Fibroblast of skin of right quadriceps (primary cell): Measurements from ENCODE around the gene ARHGAP40.
"Not testable (repeated sequence)": the region's sequence is repeated elsewhere in the genome, so short reads cannot be mapped to it uniquely, and the experiment has no call there.

ENCODE experiments used
- DNase-seq: peaks from one replicate; pipeline ENCODE4 v3.0.0-alpha.2; 2013

The ARHGAP40 gene

DNA sequence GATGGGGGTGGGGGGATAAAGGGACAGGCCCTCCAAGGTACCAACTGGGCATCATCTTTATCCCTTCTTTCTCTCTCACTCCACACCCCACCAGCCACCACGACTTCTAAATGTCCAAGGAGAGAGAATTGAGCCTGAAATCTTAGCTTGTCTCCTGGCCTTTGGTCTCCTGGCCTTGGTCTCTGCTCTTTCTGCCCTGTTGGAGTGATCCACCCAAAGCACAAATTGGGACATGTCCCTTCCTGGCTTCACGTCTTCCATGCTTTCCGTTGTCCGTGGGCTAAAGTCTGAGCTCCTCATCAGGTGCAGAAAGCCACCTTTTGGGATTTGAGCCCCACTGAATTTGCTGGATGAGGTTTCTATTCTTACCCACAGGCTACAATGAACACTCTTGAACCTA, 12.3 kb upstream of the ARHGAP40 start:
- DNase-seq: no peak

DNA sequence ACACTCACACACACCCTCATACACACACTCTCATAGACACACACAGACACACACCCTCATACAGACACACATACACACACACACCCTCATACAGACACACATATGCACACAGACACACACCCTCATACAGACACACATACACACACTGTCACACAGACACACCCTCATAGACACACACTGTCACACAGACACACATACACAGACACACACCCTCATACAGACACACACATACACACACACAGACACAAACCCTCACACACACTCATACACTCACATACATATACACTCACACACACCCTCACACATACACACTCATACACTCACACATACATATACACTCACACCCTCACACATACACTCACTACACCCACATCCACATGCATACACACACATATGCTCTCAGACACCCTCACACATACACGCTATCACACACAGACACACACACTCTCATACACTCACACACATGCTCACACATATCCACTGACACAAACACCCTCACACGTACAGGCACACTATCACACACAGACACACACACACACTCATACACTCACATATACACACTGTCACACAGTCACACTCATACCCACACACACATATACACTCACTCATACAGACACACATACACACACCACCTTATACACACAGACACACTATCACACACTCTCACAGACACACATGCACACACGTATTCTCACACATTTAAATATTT, 11.5 kb upstream of the ARHGAP40 start:
- DNase-seq: no peak

DNA sequence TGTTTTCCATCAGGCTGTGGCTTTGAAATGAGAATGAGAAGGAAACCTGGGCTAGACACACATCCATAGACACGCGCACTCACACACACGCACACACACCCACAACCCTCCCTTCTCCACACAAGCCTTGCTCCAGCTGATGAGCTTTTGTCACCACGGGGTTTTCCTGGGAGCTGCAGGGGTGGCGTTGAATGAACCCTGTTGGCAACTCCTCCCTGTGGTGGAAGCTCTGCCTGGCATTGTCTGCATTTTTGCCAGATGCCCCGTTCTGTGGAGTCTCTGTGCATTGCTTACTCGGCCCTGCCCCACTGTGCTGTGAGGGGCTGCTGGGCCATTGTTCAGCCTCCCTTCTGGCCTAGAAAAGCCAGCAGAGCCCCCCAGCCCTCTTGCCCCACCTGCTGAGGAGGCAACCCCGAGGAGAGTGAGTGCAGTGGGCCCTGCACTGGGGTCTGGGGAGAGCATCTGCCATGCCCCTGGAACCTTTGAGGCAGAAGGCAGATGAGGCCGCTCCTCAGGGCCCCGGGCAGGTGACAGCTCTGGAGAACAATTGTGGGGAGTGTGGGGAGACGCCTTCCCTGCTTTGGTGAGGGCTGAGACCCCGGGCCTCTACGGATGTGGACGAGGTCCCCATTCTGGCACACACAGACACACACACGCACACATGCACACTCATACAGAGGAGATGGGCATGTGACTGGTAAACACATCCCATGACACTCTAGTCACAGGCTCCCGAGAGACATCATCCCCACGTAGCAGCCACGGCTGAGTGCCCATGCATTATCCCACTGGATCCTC, 10.7 kb upstream of the ARHGAP40 start:
- no peak for DNase-seq

GRCh38 chr20:38591474-38592410, 9.9 kb upstream of the ARHGAP40 start:
- no peak for DNase-seq

DNA sequence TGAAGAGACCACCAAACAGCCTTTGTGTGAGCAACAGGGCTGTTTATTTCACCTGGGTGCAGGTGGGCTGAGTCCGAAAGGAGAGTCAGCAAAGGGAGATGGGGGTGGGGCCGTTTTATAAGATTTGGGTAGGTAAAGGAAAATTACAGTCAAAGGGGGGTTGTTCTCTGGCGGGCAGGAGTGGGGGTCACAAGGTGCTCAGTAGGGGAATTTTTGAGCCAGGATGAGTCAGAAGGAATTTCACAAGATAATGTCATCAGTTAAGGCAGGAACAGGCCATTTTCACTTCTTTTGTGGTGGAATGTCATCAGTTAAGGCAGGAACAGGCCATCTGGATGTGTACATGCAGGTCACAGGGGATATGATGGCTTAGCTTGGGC, 9.2 kb upstream of the ARHGAP40 start:
- DNase-seq: not testable (repeated sequence)

DNA sequence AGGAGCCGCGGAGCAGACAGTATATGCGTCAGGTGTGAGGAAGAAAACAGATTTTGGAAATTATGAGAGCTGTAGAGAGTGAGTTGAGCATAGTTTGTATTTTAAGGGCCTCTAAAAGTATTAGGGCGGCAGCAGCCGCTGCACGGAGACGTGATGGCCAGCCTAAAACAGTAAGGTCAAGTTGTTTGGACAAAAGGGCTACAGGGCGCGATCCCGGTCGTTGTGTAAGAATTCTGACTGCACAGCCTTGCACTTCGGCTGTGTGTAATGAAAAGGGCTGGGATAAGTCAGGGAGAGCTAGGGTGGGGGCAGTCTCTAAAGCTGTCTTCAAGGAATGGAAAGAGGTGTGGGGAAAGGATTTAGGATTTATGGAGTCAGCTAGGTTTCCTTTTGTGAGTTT, 7.3 kb upstream of the ARHGAP40 start:
- DNase-seq: not testable (repeated sequence)

GRCh38 chr20:38595886-38596285, 5.7 kb upstream of the ARHGAP40 start:
- not testable (repeated sequence) for DNase-seq

DNA sequence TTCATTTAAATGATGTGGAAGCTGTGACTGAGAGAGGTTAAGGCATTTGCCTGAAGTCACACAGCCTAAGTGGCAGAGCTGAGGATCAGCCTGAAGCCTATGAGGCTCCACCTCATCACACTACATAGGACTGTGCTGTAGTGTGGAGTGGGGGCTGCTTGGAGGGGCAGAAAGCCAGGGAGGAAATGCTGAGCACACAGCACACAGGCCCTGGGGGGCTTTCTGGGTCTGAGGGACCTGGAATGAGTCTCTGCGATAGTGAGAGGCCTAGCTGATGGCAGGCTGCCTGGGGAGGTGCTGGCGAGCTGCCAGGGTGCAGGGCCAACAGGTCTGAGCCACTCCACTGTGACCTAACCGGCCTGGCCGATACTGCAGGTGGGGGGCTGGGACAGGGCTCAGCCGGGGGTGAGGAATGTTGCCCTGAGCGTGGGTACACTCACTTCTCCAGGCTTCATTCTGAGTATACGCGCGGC, 2.2 kb upstream of the ARHGAP40 start:
- no peak for DNase-seq

GRCh38 chr20:38600057-38600456, 1.6 kb upstream of the ARHGAP40 start:
- DNase-seq: no peak

DNA sequence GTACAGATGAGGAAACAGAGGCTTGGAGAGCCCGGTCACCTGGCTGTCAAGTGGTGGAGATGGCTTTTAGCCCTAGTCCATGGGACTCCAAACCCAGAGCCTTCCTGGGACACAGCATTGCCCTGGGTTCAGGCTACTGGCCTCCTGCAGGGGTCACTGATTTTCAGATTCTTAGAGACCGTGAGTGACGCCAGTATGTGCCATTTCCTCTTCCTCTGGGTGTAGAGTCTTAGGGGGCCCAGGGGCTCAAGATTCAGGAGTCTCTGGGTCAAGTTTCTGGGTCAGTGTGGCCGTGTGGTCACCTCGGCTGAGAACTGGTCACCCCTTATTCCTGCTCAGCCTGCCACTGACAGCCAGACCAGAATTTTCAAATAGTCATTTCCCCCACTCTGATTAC, 574 bp downstream of the ARHGAP40 start:
- no peak for DNase-seq

DNA sequence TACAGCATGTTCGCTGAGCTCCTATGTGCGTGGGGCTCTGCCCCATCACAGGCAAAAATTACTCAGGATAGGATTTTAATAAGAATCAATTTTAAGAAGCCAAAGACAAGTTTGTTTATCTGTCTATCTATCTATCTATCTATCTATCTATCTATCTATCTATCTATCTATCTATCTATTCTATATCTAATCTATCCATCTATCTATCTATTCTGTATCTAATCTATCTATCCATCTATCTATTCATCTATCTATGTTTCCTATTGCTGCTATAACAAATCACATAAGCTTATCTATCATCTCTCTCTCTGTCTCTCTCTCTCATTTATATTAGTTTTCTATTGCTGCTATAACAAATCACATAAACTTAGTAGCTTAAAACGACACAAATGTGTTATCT, 1.7 kb downstream of the ARHGAP40 start:
- no peak for DNase-seq

GRCh38 chr20:38604873-38605303, 3.3 kb downstream of the ARHGAP40 start:
- DNase-seq: no peak

DNA sequence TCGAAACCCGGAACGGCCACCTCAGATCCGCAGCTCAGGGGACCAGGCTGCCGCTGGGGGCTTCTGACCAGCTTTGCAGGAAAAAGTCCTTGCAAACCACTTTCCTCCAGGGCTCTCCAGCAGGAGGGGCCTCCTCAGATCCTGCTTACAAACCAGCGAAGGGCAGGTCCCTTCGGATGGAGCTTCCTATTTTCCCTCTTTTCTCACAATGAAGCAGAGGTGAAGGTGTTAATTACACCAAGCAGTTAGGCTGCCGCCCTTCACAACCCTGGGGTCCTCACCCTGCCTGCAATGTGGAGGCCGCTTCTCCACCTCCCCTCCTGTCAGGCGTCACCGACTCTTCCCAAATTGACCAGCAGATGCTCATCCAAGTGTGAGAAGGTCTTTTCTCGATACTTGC, 5.7 kb downstream of the ARHGAP40 start:
- DNase-seq: no peak

GRCh38 chr20:38608188-38608587, 6.6 kb downstream of the ARHGAP40 start:
- DNase-seq: no peak

DNA sequence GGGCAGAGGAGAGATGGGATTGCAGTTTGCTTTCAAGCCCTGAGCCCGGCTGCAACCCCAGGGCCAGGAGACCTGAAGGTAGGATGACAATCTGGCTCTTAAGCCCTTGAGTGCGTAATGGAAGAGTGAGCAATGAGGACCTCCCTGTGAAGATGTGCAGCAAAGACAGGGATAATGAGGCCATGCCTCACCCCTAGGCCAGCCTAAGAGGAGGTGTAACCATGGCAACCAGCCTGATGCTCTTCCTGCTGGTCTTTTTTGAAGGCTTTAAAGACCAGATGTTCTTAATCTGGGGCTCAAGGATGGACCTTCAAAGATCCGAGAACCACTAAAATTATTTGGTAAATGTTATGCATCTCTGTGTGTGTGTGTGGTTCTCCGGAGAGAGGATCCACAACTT, 8.2 kb downstream of the ARHGAP40 start:
- no peak for DNase-seq

- DNase-seq: no peak
Measured at GRCh38 chr20:38610521-38610920, 8.9 kb downstream of the ARHGAP40 start.

GRCh38 chr20:38612751-38613515, 11.3 kb downstream of the ARHGAP40 start:
- no peak for DNase-seq

DNA sequence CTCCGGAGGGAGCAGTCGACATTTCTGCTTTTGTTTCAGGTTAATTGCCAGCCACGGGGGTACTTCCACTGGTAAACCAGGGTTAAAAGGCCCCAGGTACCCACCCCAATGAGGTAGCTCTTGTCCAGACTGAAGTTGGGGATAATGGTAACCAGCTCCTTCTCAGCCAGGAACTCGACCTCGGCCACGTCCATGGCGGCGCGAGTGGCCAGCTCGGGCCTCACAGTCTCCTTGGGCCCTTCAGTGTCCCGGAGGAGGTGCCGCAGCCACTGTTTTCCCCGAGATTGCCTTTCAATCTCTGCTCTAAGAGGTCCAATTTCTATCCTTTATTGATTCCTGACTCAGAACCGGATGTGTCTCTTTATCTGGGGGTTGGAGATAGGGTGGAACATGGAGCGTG, 13.7 kb downstream of the ARHGAP40 start:
- no peak for DNase-seq

- DNase-seq: no peak
Measured at GRCh38 chr20:38616457-38616856, 14.8 kb downstream of the ARHGAP40 start.

DNA sequence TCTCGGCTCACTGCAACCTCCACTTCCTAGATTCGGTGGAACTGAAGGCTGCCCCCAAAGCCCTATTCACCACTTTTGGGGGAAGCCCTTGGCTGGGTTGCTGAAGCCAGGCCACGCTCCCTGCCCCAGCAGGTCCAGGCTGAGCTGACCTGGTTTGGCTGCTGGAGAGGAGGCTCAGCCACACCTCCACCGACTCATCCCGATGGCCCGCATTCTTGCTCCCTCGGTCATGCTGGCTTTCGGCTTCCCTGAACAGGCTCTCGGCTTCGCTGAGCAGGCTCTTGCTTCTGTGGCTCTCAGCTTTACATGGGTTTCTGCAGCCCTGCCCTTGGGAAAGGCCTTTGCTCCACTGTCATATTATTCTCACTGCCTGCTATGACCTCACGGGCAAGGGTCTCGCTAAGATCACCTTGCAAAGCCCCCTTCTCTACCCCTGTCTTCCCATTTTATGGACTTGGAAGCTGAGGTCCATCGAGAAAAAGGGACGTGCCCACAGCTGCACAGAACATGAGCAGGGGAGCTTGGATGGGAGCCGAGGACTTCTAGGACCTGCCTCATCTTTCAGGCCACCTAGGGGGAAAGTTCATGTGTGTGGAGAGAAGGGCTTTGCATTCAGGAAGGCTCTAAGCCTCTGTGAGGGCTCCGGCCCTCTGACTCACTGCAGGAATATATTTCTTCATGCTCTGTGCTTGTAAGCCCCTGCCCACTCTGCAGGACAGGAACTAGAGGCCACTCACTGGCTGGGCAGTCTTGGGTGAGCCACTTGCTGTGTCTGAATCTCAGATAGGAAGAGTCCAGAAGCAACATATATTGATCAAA, 15.6 kb downstream of the ARHGAP40 start:
- no peak for DNase-seq

- DNase-seq: no peak
Measured at GRCh38 chr20:38617830-38618196, 16.2 kb downstream of the ARHGAP40 start.

DNA sequence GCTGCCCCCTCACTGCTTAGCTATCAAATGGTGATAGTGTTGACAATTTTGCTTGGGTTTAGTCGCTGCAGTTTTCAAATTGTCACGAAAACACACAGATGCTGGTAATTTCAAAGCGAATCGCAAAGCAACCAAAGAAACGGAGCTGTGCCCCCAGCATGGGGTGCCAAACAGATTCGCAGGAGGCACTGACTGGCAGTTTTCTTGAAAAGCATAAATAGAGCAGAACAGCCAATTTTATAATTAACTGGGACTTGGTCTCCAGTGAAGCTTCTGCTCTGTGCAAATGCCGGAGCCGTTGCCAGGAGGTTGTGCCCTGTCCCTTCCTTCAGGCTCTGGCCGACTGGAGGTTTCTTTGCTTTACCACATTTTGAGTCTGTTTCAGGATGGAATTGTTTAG, 18.8 kb downstream of the ARHGAP40 start:
- DNase-seq: no peak
